Measurements from ENCODE around the gene UFSP2.

DNA sequence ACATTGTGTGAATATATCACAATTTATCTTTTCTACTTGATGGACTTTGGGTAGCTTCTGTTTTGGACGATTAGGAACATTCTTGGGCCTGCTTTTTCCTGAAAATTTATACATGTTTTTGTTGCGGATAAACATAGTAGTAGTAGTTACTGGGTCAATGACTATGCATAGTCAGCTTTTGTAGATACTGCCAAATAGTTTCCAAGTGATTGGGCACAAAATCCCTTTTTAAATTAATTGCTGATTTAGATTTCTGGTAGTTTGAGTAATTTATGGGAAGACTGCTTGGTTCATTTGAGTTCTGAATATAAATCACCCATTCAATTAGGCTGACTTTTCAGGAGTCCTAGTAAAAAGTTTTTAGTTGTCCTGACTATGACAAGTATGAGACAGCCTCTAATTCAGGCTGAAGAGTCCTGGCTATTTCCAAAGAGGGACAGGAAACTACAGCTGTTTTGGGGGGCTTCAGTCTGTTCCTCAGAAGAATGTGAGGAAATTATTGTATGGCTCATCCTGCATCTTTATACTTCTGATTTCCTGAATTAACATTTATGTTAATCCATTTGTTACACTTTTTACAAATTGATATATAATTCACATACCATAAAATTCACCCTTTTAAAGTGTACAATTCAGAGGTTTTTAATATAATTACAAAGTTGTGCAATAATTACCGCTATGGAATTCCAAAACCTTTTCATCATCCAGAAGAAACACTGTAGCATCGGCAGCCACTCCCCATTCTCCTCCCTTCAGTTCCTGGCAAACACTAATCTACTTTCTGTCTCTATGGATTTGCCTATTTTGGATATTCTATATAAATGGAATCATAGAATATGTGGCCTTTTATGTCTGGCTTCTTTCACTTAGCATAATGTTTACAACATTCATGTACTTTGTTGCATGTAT is 44.2 kb downstream of the UFSP2 start:
- TF ChIP-seq POLR2A (IDR thresholded peaks at IDR 0.05; ENCODE audit: low read length) (no peak), GATA1 (IDR thresholded peaks at IDR 0.05; ENCODE audit: low read depth, low read length) (no peak)

Measured in erythroblast (primary cell).